T-cell (primary cell): Measurements from ENCODE around the gene SLC1A7. TPM values are rescaled to one million over a fixed set of nuclear protein-coding genes. Genes with fewer than 3 reads are reported as not detected.

Source experiments
- ATAC-seq, 4 experiments: fragments of 200-7000 bp in 3 of 4; fragments of 150-1000 bp in 1 of 4; cut with Tn5 transposase; replicated peaks in 1 of 4; 1 replicate in 3 of 4; 2 replicates in 1 of 4; pipeline ENCODE4 v1.10.0; 2021; ENCODE audit warnings: moderate library complexity in 3 of 4, mild to moderate bottlenecking in 2 of 4, moderate number of reproducible peaks in 1 of 4
- CTCF ChIA-PET, 2 donors: fragments of 300-600 bp; sonication (Branson Sonifier 250); formaldehyde crosslinking; loops; one replicate each; lab custom pipeline; 2022; ENCODE audit warnings: antibody characterized with exemption in 2 of 2; lab: Charles Lee
- POLR2A ChIA-PET, 2 donors: fragments of 300-600 bp; sonication (Branson Sonifier 250); formaldehyde crosslinking; loops; one replicate each; lab custom pipeline; 2022; ENCODE audit warnings: antibody characterized with exemption in 2 of 2; lab: Charles Lee
- DNase-seq, 35 experiments: peaks; one replicate each; pipeline versions ENCODE4 v3.0.0 to v3.0.0-alpha.2; 2013 to 2023
- H3K27ac ChIP-seq: one replicate; pipeline ENCODE4 v1.5.1; 2013; ENCODE audit warnings: low read length
- H3K27me3 ChIP-seq, 2 experiments: replicated peaks in 1 of 2; 1 replicate in 1 of 2; 2 replicates in 1 of 2; pipeline versions ENCODE4 v1.6.1 to v1.7.0; 2013; ENCODE audit warnings: low read length in 1 of 2, mixed read lengths in 1 of 2; ENCODE audit not compliant: control insufficient read depth in 2 of 2, insufficient read depth in 2 of 2; ENCODE audit errors: extremely low read depth in 1 of 2
- H3K36me3 ChIP-seq, 2 donors: 1 replicate in 1 of 2; 2 replicates in 1 of 2; pipeline versions ENCODE4 v1.6.1 to v1.7.0; 2013; ENCODE audit warnings: low read length in 1 of 2; ENCODE audit not compliant: control insufficient read depth in 2 of 2, insufficient read depth in 1 of 2; ENCODE audit errors: extremely low read depth in 1 of 2
- H3K4me1 ChIP-seq, 2 experiments: 1 replicate in 1 of 2; 2 replicates in 1 of 2; pipeline versions ENCODE4 v1.6.1 to v1.7.0; 2013; ENCODE audit warnings: low read length in 2 of 2, mixed read lengths in 1 of 2; ENCODE audit not compliant: insufficient read depth in 2 of 2, control insufficient read depth in 1 of 2; ENCODE audit errors: extremely low read depth in 1 of 2
- H3K4me3 ChIP-seq, 2 donors: 1 replicate in 1 of 2; 2 replicates in 1 of 2; pipeline versions ENCODE4 v1.5.1 to v1.7.0; 2013; ENCODE audit warnings: mild to moderate bottlenecking in 2 of 2, low read length in 1 of 2, moderate library complexity in 1 of 2; ENCODE audit not compliant: control insufficient read depth in 1 of 2; ENCODE audit errors: extremely low read depth in 1 of 2
- H3K9me3 ChIP-seq: 2 replicates; pipeline ENCODE4 v1.7.0; 2013
- H3K27ac Mint-ChIP-seq, 2 donors: one replicate each; pipeline ENCODE4 v1.8.0; 2020 to 2021; ENCODE audit warnings: mild to moderate bottlenecking in 2 of 2, mixed read lengths in 2 of 2
- H3K27me3 Mint-ChIP-seq, 2 donors: one replicate each; pipeline ENCODE4 v1.8.0; 2021 to 2022; ENCODE audit warnings: mixed read lengths in 2 of 2
- H3K36me3 Mint-ChIP-seq: one replicate; pipeline ENCODE4 v1.8.0; 2021; ENCODE audit warnings: mixed read lengths
- H3K4me1 Mint-ChIP-seq, 3 donors: one replicate each; pipeline ENCODE4 v1.8.0; 2020 to 2022; ENCODE audit warnings: mixed read lengths in 3 of 3, mild to moderate bottlenecking in 1 of 3
- H3K4me3 Mint-ChIP-seq, 3 donors: one replicate each; pipeline ENCODE4 v1.8.0; 2020 to 2022; ENCODE audit warnings: mild to moderate bottlenecking in 3 of 3, mixed read lengths in 3 of 3, moderate library complexity in 3 of 3
- H3K9me3 Mint-ChIP-seq, 3 donors: one replicate each; pipeline ENCODE4 v1.8.0; 2020 to 2022; ENCODE audit warnings: mixed read lengths in 3 of 3
- WGBS: methylation state at CpG from one replicate; pipeline ENCODE4 v1.1.5; 2013; ENCODE audit warnings: missing lambda C conversion rate; ENCODE audit not compliant: insufficient coverage; 5-methylcytosine and 5-hydroxymethylcytosine counted together
- total RNA-seq, 35 experiments: library from RNA in 6 of 35; stranded (reverse) in 6 of 35; fragments of 120-200 nt in 1 of 35; gene quantifications; one replicate each; pipeline versions ENCODE4 v1.2.1 to v1.2.4 and lab custom pipeline; 2013 to 2026

The SLC1A7 gene
- total RNA-seq, 5 donors from 2014 or later (not counting 1 experiment from before 2014, with no cell fraction given): 0.14 to 0.26 TPM; not detected in 3

DNA sequence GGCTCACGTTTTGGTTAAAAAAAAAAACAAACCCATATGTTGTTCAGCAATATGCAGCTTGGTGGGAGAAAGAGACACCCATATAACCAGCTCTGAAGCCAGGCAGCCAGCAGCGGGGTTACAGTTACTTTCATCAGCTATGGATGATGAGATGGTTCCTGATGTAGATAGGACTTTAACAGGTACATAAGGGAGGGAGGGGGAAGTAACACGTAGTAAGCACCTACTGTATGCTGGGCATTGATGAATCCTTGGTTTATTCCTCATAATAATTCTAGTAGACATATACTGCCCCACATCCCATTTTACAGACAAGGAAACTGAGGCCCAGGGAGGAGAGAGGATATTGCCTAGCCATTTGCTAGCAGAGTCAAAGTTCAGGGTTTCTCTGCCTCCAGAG, 2.0 kb downstream of the SLC1A7 start:
- Mint-ChIP-seq H3K4me1 (no peaks in the 10 kb centered on the region), H3K9me3 (peaks cover 6 to 10% (median 6%) of the 10 kb centered on the region in 3 donors), H3K4me3 (no peak overlapping the region), H3K27ac (no peak overlapping the region), H3K36me3 (peaks cover 6% of the 10 kb centered on the region), H3K27me3 (no peaks in the 10 kb centered on the region)
- Histone ChIP-seq H3K9me3 (peaks cover 2% of the 10 kb centered on the region), H3K27me3 (peaks cover 0 to 5% of the 10 kb centered on the region in 2 experiments), H3K4me3 (no peak overlapping the region), H3K27ac (no peak overlapping the region), H3K36me3 (no peaks in the 10 kb centered on the region), H3K4me1 (peaks cover 0 to 2% of the 10 kb centered on the region in 2 experiments)
- ChIA-PET POLR2A (no interaction called here), CTCF (no interaction called here)
- WGBS: 100% methylated on average over 1 of the region's 3 CpGs
- no peak for DNase-seq
- ATAC-seq: no peak

- Mint-ChIP-seq H3K4me3 (no peak overlapping the region), H3K4me1 (no peaks in the 10 kb centered on the region), H3K36me3 (peaks cover 6% of the 10 kb centered on the region), H3K9me3 (peaks cover 6 to 10% (median 6%) of the 10 kb centered on the region in 3 donors), H3K27me3 (no peaks in the 10 kb centered on the region), H3K27ac (no peak overlapping the region)
- ChIA-PET POLR2A (no interaction called here), CTCF (no interaction called here)
- Histone ChIP-seq H3K27ac (no peak overlapping the region), H3K36me3 (no peaks in the 10 kb centered on the region), H3K9me3 (peaks cover 2% of the 10 kb centered on the region), H3K4me3 (no peak overlapping the region), H3K27me3 (peaks cover 0 to 5% of the 10 kb centered on the region in 2 experiments), H3K4me1 (peaks cover 0 to 7% of the 10 kb centered on the region in 2 experiments)
- ATAC-seq (no peak), DNase-seq (no peak)
Measured at GRCh38 chr1:53139951-53140361, 2.5 kb downstream of the SLC1A7 start.

DNA sequence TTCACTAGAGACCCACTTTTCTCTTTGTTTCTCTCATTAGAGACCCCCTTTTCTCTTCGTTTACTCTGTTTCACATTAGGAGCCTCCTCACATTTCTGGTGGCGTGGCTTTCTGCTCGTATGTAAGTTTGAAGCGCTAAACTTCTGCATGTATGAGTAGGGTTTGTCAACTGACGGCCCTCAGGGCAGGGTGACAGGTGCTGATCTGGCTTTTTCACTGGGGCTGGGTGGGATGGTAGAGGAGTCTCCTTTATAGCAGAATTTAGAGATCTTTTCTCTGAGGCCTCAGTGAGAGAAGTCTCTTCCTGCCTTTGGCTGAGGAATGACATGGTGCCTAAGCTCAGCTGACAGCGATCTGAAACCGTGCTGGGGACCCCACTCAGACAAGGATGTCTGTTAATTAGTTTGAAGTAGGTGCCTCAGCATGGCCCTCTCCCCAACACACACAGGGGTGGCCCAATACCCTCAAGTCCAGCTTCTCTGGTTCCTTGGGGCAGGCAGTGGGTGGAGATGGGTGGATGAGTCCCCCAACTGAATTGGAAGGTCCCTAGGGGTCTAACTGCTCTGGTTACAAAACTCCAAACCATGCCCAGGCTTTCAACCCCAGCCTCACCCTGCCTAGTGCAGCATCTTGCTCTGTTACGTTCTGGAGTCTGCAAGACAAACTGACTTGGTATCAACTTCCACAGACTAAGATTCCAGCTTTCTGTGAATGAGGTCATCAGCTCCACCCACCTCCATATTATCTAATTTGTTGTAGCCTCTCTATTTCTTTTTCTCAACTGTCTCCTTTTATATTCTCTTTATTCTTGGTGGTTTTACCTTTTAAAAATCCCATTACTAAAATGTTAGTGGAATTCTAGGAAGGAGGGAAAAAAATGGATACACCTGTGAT, 3.2 kb downstream of the SLC1A7 start:
- no peak overlapping the region for H3K27ac ChIP-seq
- H3K27me3 Mint-ChIP-seq: no peaks in the 10 kb centered on the region
- ChIA-PET CTCF (no interaction called here), POLR2A (no interaction called here)
- peaks cover 0 to 5% of the 10 kb centered on the region in 2 experiments for H3K27me3 ChIP-seq
- H3K4me1 ChIP-seq: peaks cover 0 to 15% of the 10 kb centered on the region in 2 experiments
- H3K9me3 Mint-ChIP-seq: peaks cover 6 to 10% (median 6%) of the 10 kb centered on the region in 3 donors
- H3K27ac Mint-ChIP-seq: no peak overlapping the region
- no peak overlapping the region for H3K4me3 ChIP-seq
- H3K36me3 ChIP-seq: no peaks in the 10 kb centered on the region
- peaks cover 2% of the 10 kb centered on the region for H3K9me3 ChIP-seq
- no peak for ATAC-seq
- no peak overlapping the region for H3K4me3 Mint-ChIP-seq
- peaks cover 6% of the 10 kb centered on the region for H3K36me3 Mint-ChIP-seq
- H3K4me1 Mint-ChIP-seq: no peaks in the 10 kb centered on the region
- DNase-seq: no peak
- 65% methylated on average over 2 of the region's 8 CpGs for WGBS

GRCh38 chr1:53137729-53138128, 4.7 kb downstream of the SLC1A7 start:
- ATAC-seq (no peak), DNase-seq (no peak)
- Histone ChIP-seq H3K4me3 (no peak overlapping the region), H3K9me3 (peaks cover 2% of the 10 kb centered on the region), H3K36me3 (no peaks in the 10 kb centered on the region), H3K4me1 (peaks cover 0 to 30% of the 10 kb centered on the region in 2 experiments), H3K27me3 (peaks cover 0 to 5% of the 10 kb centered on the region in 2 experiments), H3K27ac (no peak overlapping the region)
- Mint-ChIP-seq H3K36me3 (peaks cover 6% of the 10 kb centered on the region), H3K4me1 (no peaks in the 10 kb centered on the region), H3K27me3 (no peaks in the 10 kb centered on the region), H3K4me3 (no peak overlapping the region), H3K27ac (no peak overlapping the region), H3K9me3 (peaks cover 6 to 10% (median 6%) of the 10 kb centered on the region in 3 donors)
- WGBS: no CpG with 5 or more reads among the region's 1 CpG
- ChIA-PET POLR2A (interaction anchor here in 1 of 2 donors (0.7 kb wide), 1 partner anchor 1049 kb away, joined by 5 read pairs; no protein-coding TSS in a partner anchor), CTCF (no interaction called here)

GRCh38 chr1:53135735-53136114, 6.7 kb downstream of the SLC1A7 start:
- WGBS: no CpG with 5 or more reads among the region's 4 CpGs
- H3K4me3 ChIP-seq: no peak overlapping the region
- H3K9me3 ChIP-seq: peaks cover 2% of the 10 kb centered on the region
- Mint-ChIP-seq H3K27ac (no peak overlapping the region), H3K27me3 (no peaks in the 10 kb centered on the region), H3K9me3 (peaks cover 6 to 10% (median 6%) of the 10 kb centered on the region in 3 donors), H3K4me3 (no peak overlapping the region), H3K4me1 (no peaks in the 10 kb centered on the region), H3K36me3 (peaks cover 6% of the 10 kb centered on the region)
- H3K36me3 ChIP-seq: no peaks in the 10 kb centered on the region
- CTCF ChIA-PET: no interaction called here
- peak in 3 of 4 experiments; percentile 31 to 68 (median 49) for ATAC-seq
- POLR2A ChIA-PET: no interaction called here
- DNase-seq: peak in 15 of 35 experiments; percentile 4 to 58 (median 15)
- H3K27me3 ChIP-seq: no peaks in the 10 kb centered on the region
- H3K4me1 ChIP-seq: peaks cover 0 to 46% of the 10 kb centered on the region in 2 experiments
- H3K27ac ChIP-seq: peak overlapping the region; percentile 59

- H3K27me3 ChIP-seq: no peaks in the 10 kb centered on the region
- WGBS: 84% methylated on average over 18 of the region's 23 CpGs
- peak overlapping the region; percentile 59 for H3K27ac ChIP-seq
- H3K4me1 ChIP-seq: peaks cover 0 to 52% of the 10 kb centered on the region in 2 experiments
- Mint-ChIP-seq H3K4me3 (no peak overlapping the region), H3K27ac (no peak overlapping the region), H3K9me3 (peaks cover 6 to 10% (median 6%) of the 10 kb centered on the region in 3 donors), H3K36me3 (peaks cover 6% of the 10 kb centered on the region), H3K4me1 (no peaks in the 10 kb centered on the region), H3K27me3 (no peaks in the 10 kb centered on the region)
- DNase-seq: peak in 1 of 35 experiments; percentile 18
- H3K4me3 ChIP-seq: no peak overlapping the region
- CTCF ChIA-PET: no interaction called here
- ATAC-seq: no peak
- POLR2A ChIA-PET: no interaction called here
- no peaks in the 10 kb centered on the region for H3K36me3 ChIP-seq
- H3K9me3 ChIP-seq: peaks cover 2% of the 10 kb centered on the region
Measured at GRCh38 chr1:53134961-53135734, 7.3 kb downstream of the SLC1A7 start.
